ENCODE results near the gene PPP2R5E. TPM values are rescaled to one million over a fixed set of nuclear protein-coding genes. Genes with fewer than 3 reads are reported as not detected.

The PPP2R5E gene
- total RNA-seq, 1 experiment from 2014 or later: 45.0 TPM

- ChIA-PET RAD21 (ENCODE audit: low non-redundant PET in 1 of 2, low total read pairs in 2 of 2, uncharacterized antibody in 2 of 2, unreplicated experiment in 2 of 2) (no interaction called here), CTCF (no interaction called here), POLR2A (no interaction called here)
- no peaks in the 10 kb centered on the region; a peak in 1 of 4 replicates for H3K4me1 ChIP-seq (ENCODE audit: control insufficient read depth in 1 of 2, insufficient read depth in 2 of 2, low read length in 2 of 2)
- peaks cover 3% of the 10 kb centered on the region; the same call in 1 of the 2 replicates for H4K20me1 ChIP-seq (ENCODE audit: insufficient read depth)
- no peaks in the 10 kb centered on the region for H3K27me3 ChIP-seq (ENCODE audit: insufficient read depth, low read length)
- no peak overlapping the region for H3K4me2 ChIP-seq (ENCODE audit: low read length)
- H3K4me3 ChIP-seq (replicated peaks in 1 of 2; ENCODE audit: low read depth in 1 of 2, low read length in 2 of 2): no peak overlapping the region
- no TSS peak for BruUV-seq (replicated peaks)
- no peaks in the 10 kb centered on the region for H3K9me3 ChIP-seq (ENCODE audit: control insufficient read depth in 1 of 2, insufficient read depth in 1 of 2, low read depth in 1 of 2, low read length in 2 of 2)
- intact Hi-C loops (cut with micrococcal nuclease): no loop called here
- no peak for ATAC-seq
- no peak for DNase-seq (ENCODE audit: low read depth, low spot score)
- H3K9me2 ChIP-seq (ENCODE audit: insufficient read depth): no peaks in the 10 kb centered on the region
- H3K27ac ChIP-seq (ENCODE audit: low read depth, low read length): no peak overlapping the region
- TF ChIP-seq EGR1 (IDR thresholded peaks at IDR 0.05; ENCODE audit: low read depth): no peak
- TF ChIP-seq EZH2 (IDR thresholded peaks at IDR 0.05): no peak
- TF ChIP-seq ZBTB33 (IDR thresholded peaks at IDR 0.05; ENCODE audit: extremely low read depth, insufficient replicate concordance, low read length): no peak
- no peak for TF ChIP-seq ATF3 (IDR thresholded peaks at IDR 0.05)
- no peak for TF ChIP-seq CEBPB (IDR thresholded peaks at IDR 0.05; ENCODE audit: low read depth)
- TF ChIP-seq SRF (IDR thresholded peaks at IDR 0.05; ENCODE audit: low read depth): no peak
- TF ChIP-seq CTCF (IDR thresholded peaks at IDR 0.05 in 2 of 3, conservative IDR thresholded peaks at IDR 0.05 in 1 of 3; ENCODE audit: borderline replicate concordance in 1 of 3, insufficient read depth in 1 of 3, low read depth in 2 of 3, low read length in 2 of 3): no peak
- no peaks in the 10 kb centered on the region; a peak in 1 of 4 replicates for H3K36me3 ChIP-seq (ENCODE audit: control insufficient read depth in 1 of 2, insufficient read depth in 2 of 2, low read length in 2 of 2)
- H2AFZ ChIP-seq (ENCODE audit: low read depth, low read length, poor library complexity, severe bottlenecking): no peak overlapping the region
- H3K9ac ChIP-seq (ENCODE audit: low read length): no peak overlapping the region
- peaks cover 75% of the 10 kb centered on the region for H3K79me2 ChIP-seq (ENCODE audit: insufficient read depth, low read length)
Measured at GRCh38 chr14:63454436-63454835, 88.7 kb downstream of the PPP2R5E start.
